Trophoblast cell (in vitro differentiated cells and primary cell): Measurements from ENCODE around the gene TNFRSF21.

Experiments
- DNase-seq, 2 donors: peaks; one replicate each; pipeline ENCODE4 v3.0.0-alpha.2; 2016
- H2AFZ ChIP-seq: 2 replicates; pipeline ENCODE4 v1.6.1; 2013; ENCODE audit warnings: low read length, moderate library complexity, mild to moderate bottlenecking; ENCODE audit not compliant: insufficient read depth, poor library complexity
- H2AK5ac ChIP-seq: 2 replicates; pipeline ENCODE4 v1.6.1; 2013; ENCODE audit warnings: mild to moderate bottlenecking, low read length
- H2BK120ac ChIP-seq: 2 replicates; pipeline ENCODE4 v1.6.1; 2013; ENCODE audit warnings: low read length, mild to moderate bottlenecking, moderate library complexity; ENCODE audit not compliant: insufficient read depth, poor library complexity
- H2BK12ac ChIP-seq: 2 replicates; pipeline ENCODE4 v1.6.1; 2013; ENCODE audit warnings: mild to moderate bottlenecking, low read length, moderate library complexity
- H2BK5ac ChIP-seq: 2 replicates; pipeline ENCODE4 v1.6.1; 2013; ENCODE audit warnings: low read length, low read depth, moderate library complexity, mild to moderate bottlenecking; ENCODE audit not compliant: poor library complexity
- H3K14ac ChIP-seq: 2 replicates; pipeline ENCODE4 v1.6.1; 2013; ENCODE audit warnings: mild to moderate bottlenecking, low read length
- H3K18ac ChIP-seq: 2 replicates; pipeline ENCODE4 v1.6.1; 2013; ENCODE audit warnings: mild to moderate bottlenecking, low read length
- H3K23ac ChIP-seq: 2 replicates; pipeline ENCODE4 v1.6.1; 2013; ENCODE audit warnings: low read length
- H3K27ac ChIP-seq: 2 replicates; pipeline ENCODE4 v1.5.1; 2013; ENCODE audit warnings: low read depth, mild to moderate bottlenecking, inconsistent platforms, low read length, moderate library complexity
- H3K27me3 ChIP-seq: 2 replicates; pipeline ENCODE4 v1.6.1; 2013; ENCODE audit warnings: inconsistent platforms, mild to moderate bottlenecking, low read length, moderate library complexity; ENCODE audit not compliant: insufficient read depth
- H3K36me3 ChIP-seq, 2 experiments: 1 replicate in 1 of 2; 2 replicates in 1 of 2; pipeline ENCODE4 v1.6.1; 2013; ENCODE audit warnings: low read length in 2 of 2, mild to moderate bottlenecking in 2 of 2, moderate library complexity in 1 of 2; ENCODE audit not compliant: insufficient read depth in 2 of 2, control insufficient read depth in 1 of 2
- H3K4ac ChIP-seq: 2 replicates; pipeline ENCODE4 v1.6.1; 2013; ENCODE audit warnings: low read depth, mild to moderate bottlenecking, low read length, moderate library complexity
- H3K4me1 ChIP-seq, 2 experiments: 1 replicate in 1 of 2; 2 replicates in 1 of 2; pipeline ENCODE4 v1.6.1; 2013; ENCODE audit warnings: low read length in 2 of 2, mild to moderate bottlenecking in 2 of 2, moderate library complexity in 1 of 2; ENCODE audit not compliant: insufficient read depth in 2 of 2, control insufficient read depth in 1 of 2
- H3K4me2 ChIP-seq: 2 replicates; pipeline ENCODE4 v1.6.1; 2013; ENCODE audit warnings: inconsistent platforms, mild to moderate bottlenecking, low read length, moderate library complexity
- H3K4me3 ChIP-seq: 2 replicates; pipeline ENCODE4 v1.5.1; 2013; ENCODE audit warnings: mild to moderate bottlenecking, low read depth, low read length, inconsistent platforms
- H3K79me1 ChIP-seq: one replicate; pipeline ENCODE4 v1.6.1; 2013; ENCODE audit warnings: low read length
- H3K79me2 ChIP-seq: 2 replicates; pipeline ENCODE4 v1.6.1; 2013; ENCODE audit warnings: low read length, mild to moderate bottlenecking; ENCODE audit not compliant: control insufficient read depth, insufficient read depth, poor library complexity
- H3K9ac ChIP-seq: 2 replicates; pipeline ENCODE4 v1.6.1; 2013; ENCODE audit warnings: mild to moderate bottlenecking, low read length
- H3K9me3 ChIP-seq: 2 replicates; pipeline ENCODE4 v1.6.1; 2013; ENCODE audit warnings: low read depth, mild to moderate bottlenecking, control low read depth, inconsistent platforms, low read length; ENCODE audit not compliant: insufficient read depth
- H4K12ac ChIP-seq: 2 replicates; pipeline ENCODE4 v1.6.1; 2013; ENCODE audit warnings: low read depth, mild to moderate bottlenecking, low read length, moderate library complexity
- H4K8ac ChIP-seq: 2 replicates; pipeline ENCODE4 v1.6.1; 2013; ENCODE audit warnings: low read depth, mild to moderate bottlenecking, low read length, moderate library complexity
- H4K91ac ChIP-seq: one replicate; pipeline ENCODE4 v1.6.1; 2013; ENCODE audit warnings: low read depth, mild to moderate bottlenecking, low read length, moderate library complexity
- whole genome bisulfite sequencing: extraction: QIAGEN DNeasy Blood & Tissue Kit; methylation state at CpG from one replicate; pipeline ENCODE4 v1.1.7; 2013; ENCODE audit warnings: missing lambda C conversion rate; ENCODE audit not compliant: insufficient read length, insufficient coverage; ENCODE audit errors: extremely low coverage; 5-methylcytosine and 5-hydroxymethylcytosine counted together

TNFRSF21 gene

DNA sequence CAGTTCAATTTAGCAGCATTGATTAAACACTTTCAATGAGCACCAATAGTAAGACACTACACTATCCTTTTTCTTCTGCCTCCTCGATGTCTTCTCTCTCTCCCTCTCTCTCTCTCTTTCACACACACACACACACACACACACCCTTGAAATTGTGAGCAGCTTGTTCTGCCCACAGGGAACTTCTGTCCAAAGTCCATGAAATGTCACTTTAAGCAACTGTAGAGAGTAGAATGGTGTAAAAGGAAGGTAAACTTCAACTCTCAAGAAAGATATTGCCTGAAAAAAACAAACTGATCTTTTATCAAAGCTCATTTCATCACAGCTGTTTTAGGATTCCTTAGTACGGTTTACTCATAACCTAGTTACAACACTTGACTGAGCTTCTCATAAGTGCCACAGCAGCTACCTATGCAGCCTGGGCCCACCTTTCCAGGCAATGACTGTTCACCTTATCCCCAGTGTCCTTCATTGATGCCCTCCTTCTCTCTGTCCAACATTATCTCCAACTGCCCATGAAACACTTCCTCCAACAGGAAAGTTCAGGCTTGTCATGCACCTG is 107.0 kb downstream of the TNFRSF21 start:
- Histone ChIP-seq H3K14ac (no peak overlapping the region), H2BK120ac (no peak overlapping the region), H3K36me3 (no peaks in the 10 kb centered on the region), H4K91ac (no peak overlapping the region), H2BK12ac (no peak overlapping the region), H3K23ac (no peak overlapping the region), H3K4me3 (no peak overlapping the region), H3K79me1 (peaks cover 5% of the 10 kb centered on the region), H4K8ac (no peak overlapping the region), H4K12ac (no peak overlapping the region), H3K4me1 (peaks cover 3 to 8% of the 10 kb centered on the region in 2 experiments), H2AK5ac (no peak overlapping the region), H2BK5ac (no peak overlapping the region), H3K9me3 (no peaks in the 10 kb centered on the region), H3K9ac (no peak overlapping the region), H2AFZ (no peak overlapping the region), H3K79me2 (no peaks in the 10 kb centered on the region), H3K4ac (no peak overlapping the region), H3K18ac (no peak overlapping the region), H3K4me2 (no peak overlapping the region), H3K27me3 (no peaks in the 10 kb centered on the region), H3K27ac (no peak overlapping the region)
- no CpG with 5 or more reads among the region's 2 CpGs for WGBS
- peak in 1 of 2 donors; percentile 34 for DNase-seq

GRCh38 chr6:47200536-47201334 is 109.0 kb downstream of the TNFRSF21 start:
- Histone ChIP-seq H3K27ac (no peak overlapping the region), H3K14ac (no peak overlapping the region), H3K23ac (no peak overlapping the region), H3K27me3 (no peaks in the 10 kb centered on the region), H3K4ac (no peak overlapping the region), H3K79me1 (peaks cover 9% of the 10 kb centered on the region), H3K79me2 (no peaks in the 10 kb centered on the region), H2BK5ac (no peak overlapping the region), H3K36me3 (no peaks in the 10 kb centered on the region), H3K9me3 (no peaks in the 10 kb centered on the region), H3K9ac (no peak overlapping the region), H2AFZ (no peak overlapping the region), H2BK120ac (no peak overlapping the region), H2BK12ac (no peak overlapping the region), H3K4me1 (peaks cover 6 to 10% of the 10 kb centered on the region in 2 experiments), H3K4me2 (no peak overlapping the region), H4K91ac (no peak overlapping the region), H4K8ac (no peak overlapping the region), H2AK5ac (no peak overlapping the region), H3K4me3 (no peak overlapping the region), H3K18ac (no peak overlapping the region), H4K12ac (no peak overlapping the region)
- DNase-seq = no peak
- no CpG with 5 or more reads among the region's 3 CpGs for WGBS

GRCh38 chr6:47197682-47198640 is 111.7 kb downstream of the TNFRSF21 start:
- peak overlapping the region; percentile 7 for H3K14ac ChIP-seq
- H3K4ac ChIP-seq = no peak overlapping the region
- peak overlapping the region; percentile 74 for H2BK120ac ChIP-seq
- H3K9me3 ChIP-seq = no peaks in the 10 kb centered on the region
- no peak overlapping the region for H3K18ac ChIP-seq
- peak overlapping the region; percentile 84 for H2BK12ac ChIP-seq
- H4K91ac ChIP-seq = no peak overlapping the region
- no peaks in the 10 kb centered on the region for H3K79me2 ChIP-seq
- H3K4me3 ChIP-seq = no peak overlapping the region
- H3K79me1 ChIP-seq = peaks cover 18% of the 10 kb centered on the region
- H3K36me3 ChIP-seq = no peaks in the 10 kb centered on the region
- H2BK5ac ChIP-seq = peak overlapping the region; percentile 14
- DNase-seq = peak in 1 of 2 donors; percentile 27
- H3K4me1 ChIP-seq = peaks cover 3 to 15% of the 10 kb centered on the region in 2 experiments
- no peak overlapping the region for H2AFZ ChIP-seq
- no peak overlapping the region for H4K8ac ChIP-seq
- no peaks in the 10 kb centered on the region for H3K27me3 ChIP-seq
- peak overlapping the region; percentile 12 for H2AK5ac ChIP-seq
- H3K9ac ChIP-seq = no peak overlapping the region
- H3K27ac ChIP-seq = no peak overlapping the region
- no peak overlapping the region for H3K23ac ChIP-seq
- H4K12ac ChIP-seq = no peak overlapping the region
- no peak overlapping the region for H3K4me2 ChIP-seq
- no CpG with 5 or more reads among the region's 6 CpGs for WGBS

DNA sequence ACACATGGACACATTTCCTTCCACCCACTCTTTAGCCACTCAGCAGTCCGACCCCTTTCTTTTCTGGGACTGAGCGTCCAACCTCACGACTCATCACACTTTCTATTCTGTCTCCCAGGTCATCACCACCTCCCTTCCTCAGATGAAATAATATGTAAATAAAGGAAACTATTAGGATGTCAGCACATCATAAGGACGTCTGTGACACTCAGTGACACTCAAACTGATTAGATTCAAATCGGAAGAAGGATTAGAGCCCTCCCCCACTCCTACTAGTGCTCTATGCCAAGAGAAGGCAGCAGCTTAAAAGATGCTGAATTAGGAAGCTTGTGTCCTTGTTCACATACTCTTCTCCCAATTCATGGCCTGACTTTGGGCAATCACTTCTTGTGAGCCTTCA is 113.6 kb downstream of the TNFRSF21 start:
- H2BK5ac ChIP-seq = peak overlapping the region; percentile 33
- H3K23ac ChIP-seq = no peak overlapping the region
- no CpG with 5 or more reads among the region's 5 CpGs for WGBS
- no peak for DNase-seq
- no peak overlapping the region for H3K4ac ChIP-seq
- H4K91ac ChIP-seq = peak overlapping the region; percentile 70
- peak overlapping the region; percentile 35 for H2AK5ac ChIP-seq
- no peak overlapping the region for H4K12ac ChIP-seq
- H3K27me3 ChIP-seq = no peaks in the 10 kb centered on the region
- no peak overlapping the region for H3K18ac ChIP-seq
- peak overlapping the region; percentile 18 for H2AFZ ChIP-seq
- H4K8ac ChIP-seq = no peak overlapping the region
- no peaks in the 10 kb centered on the region for H3K79me2 ChIP-seq
- peak overlapping the region; percentile 33 for H2BK120ac ChIP-seq
- H3K27ac ChIP-seq = peak overlapping the region; percentile 57
- no peak overlapping the region for H3K14ac ChIP-seq
- H3K79me1 ChIP-seq = peaks cover 20% of the 10 kb centered on the region
- peaks cover 3 to 15% of the 10 kb centered on the region in 2 experiments for H3K4me1 ChIP-seq
- peak overlapping the region; percentile 75 for H2BK12ac ChIP-seq
- no peak overlapping the region for H3K9ac ChIP-seq
- no peak overlapping the region for H3K4me2 ChIP-seq
- H3K4me3 ChIP-seq = no peak overlapping the region
- H3K9me3 ChIP-seq = no peaks in the 10 kb centered on the region
- no peaks in the 10 kb centered on the region for H3K36me3 ChIP-seq
